Epithelial cell of proximal tubule (primary cell): ENCODE data around the gene CDK18. TPM values are rescaled to one million over a fixed set of nuclear protein-coding genes. Genes with fewer than 3 reads are reported as not detected.

ENCODE experiments used
- DNase-seq: peaks from one replicate; pipeline ENCODE4 v3.0.0-alpha.2; 2011; ENCODE audit warnings: low read depth
- H3K4me3 ChIP-seq: 2 replicates; pipeline ENCODE4 v1.5.1; 2011; ENCODE audit warnings: low read depth, mild to moderate bottlenecking, low read length
- CTCF ChIP-seq: conservative IDR thresholded peaks from 2 replicates; pipeline ENCODE4 v1.5.1; 2012; ENCODE audit warnings: low read depth, mild to moderate bottlenecking, low read length
- total RNA-seq: library from RNA; depleted of rRNA; stranded (reverse); fragments of >200 nt; gene quantifications from 2 replicates; pipeline ENCODE4 v1.2.3, GENCODE V29; 2015

The CDK18 gene
- total RNA-seq, 1 donor from 2014 or later: 17.3 TPM

- no peak for DNase-seq
- no peak overlapping the region for H3K4me3 ChIP-seq
- TF ChIP-seq CTCF: no peak
Measured at GRCh38 chr1:205533748-205534443, 29.4 kb downstream of the CDK18 start.

- no peak for TF ChIP-seq CTCF
- no peak for DNase-seq
- no peak overlapping the region for H3K4me3 ChIP-seq
Measured at GRCh38 chr1:205534444-205534985, 30.0 kb downstream of the CDK18 start.

- DNase-seq: no peak
- no peak overlapping the region for H3K4me3 ChIP-seq
- no peak for TF ChIP-seq CTCF
Measured at GRCh38 chr1:205535096-205535495, 30.6 kb downstream of the CDK18 start.

GRCh38 chr1:205535866-205536758, 31.6 kb downstream of the CDK18 start:
- no peak overlapping the region for H3K4me3 ChIP-seq
- no peak for TF ChIP-seq CTCF
- no peak for DNase-seq

- no peak for TF ChIP-seq CTCF
- no peak overlapping the region for H3K4me3 ChIP-seq
- DNase-seq: no peak
Measured at GRCh38 chr1:205536759-205537361, 32.4 kb downstream of the CDK18 start.

GRCh38 chr1:205537386-205538018, 33.0 kb downstream of the CDK18 start:
- H3K4me3 ChIP-seq: no peak overlapping the region
- TF ChIP-seq CTCF: no peak
- DNase-seq: no peak
